Activated CD8-positive, alpha-beta memory T cell treated with anti-CD3 and anti-CD28 coated beads, Interleukin-2, amount 50 U/mL, for 1 hour (primary cell): ENCODE results near the gene PNRC1.
"Not testable (repeated sequence)": the region's sequence is repeated elsewhere in the genome, so short reads cannot be mapped to it uniquely, and the experiment has no call there.

Source experiments
- DNase-seq: peaks from one replicate; pipeline ENCODE4 v3.0.0-alpha.2; 2020; ENCODE audit errors: extremely low read depth

Gene PNRC1

DNA sequence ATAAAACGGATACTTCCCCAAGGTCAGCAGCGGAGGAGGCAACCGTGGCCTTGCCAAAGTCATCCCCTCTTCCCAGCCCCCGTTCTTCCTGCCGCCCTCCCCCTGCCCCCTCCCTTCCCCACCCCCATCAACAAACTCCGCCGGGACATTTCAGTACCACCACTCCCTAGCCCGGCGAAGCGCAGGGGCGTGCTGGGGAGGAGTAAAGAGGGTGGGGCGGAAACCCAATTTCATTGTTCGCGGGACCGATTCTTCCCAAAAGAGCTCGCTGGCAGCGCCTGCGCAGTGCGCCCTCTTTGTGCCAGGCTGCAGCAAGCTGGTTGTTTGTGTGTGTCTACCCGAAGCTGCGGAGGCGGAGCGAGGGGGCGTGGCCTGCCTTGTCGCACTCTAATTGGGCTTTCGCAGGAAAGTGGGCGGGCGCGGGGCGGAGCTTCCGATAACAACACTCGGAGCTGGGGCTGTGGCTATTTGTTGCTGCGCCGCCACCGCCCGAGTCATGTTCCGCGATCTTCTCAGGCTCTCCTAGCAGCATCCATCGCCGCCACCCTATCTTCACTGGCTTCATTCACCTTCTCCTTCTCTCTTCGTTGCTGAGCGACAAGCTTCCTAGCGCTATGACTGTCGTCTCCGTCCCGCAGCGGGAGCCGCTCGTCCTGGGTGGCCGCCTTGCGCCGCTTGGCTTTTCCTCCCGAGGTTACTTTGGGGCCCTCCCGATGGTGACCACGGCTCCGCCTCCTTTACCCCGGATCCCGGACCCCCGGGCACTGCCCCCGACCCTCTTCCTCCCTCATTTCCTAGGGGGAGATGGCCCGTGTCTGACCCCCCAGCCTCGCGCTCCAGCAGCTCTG lies at the start of gene PNRC1:
TSS of gene PNRC1 (plus strand) at position 471 of the 848 bp plus-strand sequence. CDS start at position 615, 144 bp downstream.
- peak; percentile 100 for DNase-seq

DNA sequence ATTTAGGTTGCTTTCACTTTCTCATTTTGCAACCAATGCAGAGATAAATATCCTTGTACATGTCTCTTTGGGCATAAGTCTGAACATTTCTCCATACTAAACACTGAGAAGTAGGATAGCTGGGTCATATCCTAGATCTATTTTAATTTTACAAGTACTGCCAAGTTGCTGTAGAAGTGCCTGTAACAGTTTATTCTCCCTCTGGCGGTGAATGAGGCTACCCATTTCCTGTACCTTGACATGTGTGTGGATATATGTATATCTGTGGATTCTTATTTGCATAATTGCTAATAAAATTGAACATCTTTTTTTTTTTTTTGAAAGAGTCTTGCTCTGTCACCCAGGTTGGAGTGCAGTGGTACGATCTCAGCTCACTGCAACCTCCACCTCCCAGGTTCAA lies 48.0 kb upstream of the PNRC1 start:
- no peak for DNase-seq

DNA sequence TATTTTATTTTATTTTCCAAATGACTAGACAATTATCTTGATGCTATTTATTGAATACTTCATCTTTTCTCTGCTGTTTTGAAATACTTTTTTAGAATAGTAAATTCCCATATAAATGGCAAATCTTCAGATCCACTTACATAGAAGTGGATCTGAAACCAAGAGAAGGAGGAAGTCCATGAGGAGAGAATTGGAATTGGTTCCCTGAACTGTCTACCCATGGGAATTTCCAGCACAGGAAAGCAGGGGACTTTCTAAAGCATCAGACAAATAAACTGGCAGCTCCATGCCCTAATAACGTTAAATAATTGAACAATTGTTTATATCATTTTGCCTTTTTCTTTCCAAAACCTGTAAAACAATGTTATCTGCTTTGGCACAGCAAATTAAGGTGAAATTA lies 47.1 kb upstream of the PNRC1 start:
- DNase-seq: no peak

DNA sequence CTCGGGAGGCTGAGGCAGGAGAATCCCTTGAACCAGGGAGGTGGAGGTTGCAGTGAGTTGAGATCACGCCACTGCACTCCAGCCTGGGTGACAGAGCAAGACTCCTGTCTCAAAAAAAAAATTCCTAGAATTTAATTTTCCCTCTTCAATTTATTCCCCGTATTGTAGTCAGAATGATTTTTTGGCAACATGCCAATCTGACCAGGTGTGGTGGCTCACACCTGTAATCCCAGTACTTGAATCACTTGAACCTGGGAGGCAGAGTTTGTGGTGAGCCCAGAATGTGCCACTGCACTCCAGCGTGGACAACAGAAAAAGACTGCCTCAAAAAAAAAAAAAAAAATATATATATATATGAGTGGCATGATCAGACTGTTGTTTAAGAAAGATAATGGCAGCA lies 46.4 kb upstream of the PNRC1 start:
- DNase-seq: not testable (repeated sequence)

DNA sequence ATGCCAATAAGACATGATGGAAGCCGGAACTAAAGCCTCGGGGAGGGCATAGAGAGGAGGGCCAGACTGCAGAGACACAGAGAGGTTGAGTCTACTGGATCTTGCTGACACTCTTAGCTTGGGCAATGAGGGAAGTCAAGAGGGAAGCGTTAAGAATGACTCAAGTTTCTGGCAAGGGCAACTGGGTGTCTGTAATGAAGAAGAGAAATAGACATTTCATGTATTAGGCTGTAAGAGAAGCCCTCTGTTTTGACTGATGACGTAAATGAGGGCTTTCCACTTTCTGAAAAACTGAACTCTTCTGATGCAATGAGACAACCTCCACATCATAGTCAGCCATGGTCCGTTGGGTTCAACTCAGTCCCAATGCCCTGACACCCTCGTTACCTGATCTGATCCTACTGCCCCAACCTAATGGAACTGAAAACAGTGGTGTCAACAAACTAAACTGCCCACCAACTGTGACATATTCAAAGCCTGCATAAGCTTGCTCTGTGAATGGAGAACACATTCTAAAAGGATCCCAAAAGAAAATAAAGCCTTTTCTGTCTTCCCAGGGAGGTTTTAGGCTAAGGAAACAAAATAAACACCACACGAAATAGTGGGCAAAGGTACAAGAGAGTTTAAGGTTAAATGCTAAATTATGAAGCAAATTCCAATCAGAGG lies 45.8 kb upstream of the PNRC1 start:
- no peak for DNase-seq

DNA sequence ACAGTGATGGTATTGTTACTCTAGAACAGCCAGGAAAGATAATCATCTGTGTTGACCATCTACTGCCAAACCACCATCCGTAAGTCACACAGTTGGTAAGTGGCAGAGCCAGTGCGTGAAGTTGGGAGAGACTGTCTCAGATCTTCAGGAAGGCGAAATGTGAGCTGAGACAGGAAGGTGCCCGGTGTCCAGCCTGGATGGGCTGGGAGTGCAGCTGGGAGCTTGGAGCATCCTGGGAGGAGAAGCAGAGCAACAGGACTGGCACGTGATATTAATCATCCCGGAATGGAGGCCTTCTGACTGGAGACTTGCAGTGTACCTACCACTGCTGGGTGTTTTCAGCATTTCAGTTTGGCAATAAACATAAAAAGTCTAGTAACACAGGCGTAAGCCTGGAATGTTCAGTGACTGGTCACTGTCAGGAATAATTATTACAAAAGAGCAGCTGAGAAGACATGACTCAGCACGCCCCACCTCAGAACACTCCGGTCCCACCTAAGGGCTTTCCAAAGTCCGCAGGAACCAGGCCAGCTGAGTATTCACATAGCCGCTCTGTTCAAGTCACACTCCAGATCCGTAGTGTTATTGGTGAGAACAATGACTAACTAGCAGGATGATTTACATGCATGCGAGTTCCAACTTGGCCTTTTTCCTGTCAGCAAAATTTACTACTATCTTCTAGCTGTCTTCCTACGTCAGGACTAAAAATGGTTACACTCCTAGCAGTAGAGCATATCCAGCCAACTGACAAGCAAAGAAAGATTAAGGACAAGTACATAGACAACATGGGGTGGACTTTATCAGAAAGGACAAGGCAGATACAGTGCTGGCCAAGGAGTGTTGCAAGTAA lies 45.1 kb upstream of the PNRC1 start:
- no peak for DNase-seq

DNA sequence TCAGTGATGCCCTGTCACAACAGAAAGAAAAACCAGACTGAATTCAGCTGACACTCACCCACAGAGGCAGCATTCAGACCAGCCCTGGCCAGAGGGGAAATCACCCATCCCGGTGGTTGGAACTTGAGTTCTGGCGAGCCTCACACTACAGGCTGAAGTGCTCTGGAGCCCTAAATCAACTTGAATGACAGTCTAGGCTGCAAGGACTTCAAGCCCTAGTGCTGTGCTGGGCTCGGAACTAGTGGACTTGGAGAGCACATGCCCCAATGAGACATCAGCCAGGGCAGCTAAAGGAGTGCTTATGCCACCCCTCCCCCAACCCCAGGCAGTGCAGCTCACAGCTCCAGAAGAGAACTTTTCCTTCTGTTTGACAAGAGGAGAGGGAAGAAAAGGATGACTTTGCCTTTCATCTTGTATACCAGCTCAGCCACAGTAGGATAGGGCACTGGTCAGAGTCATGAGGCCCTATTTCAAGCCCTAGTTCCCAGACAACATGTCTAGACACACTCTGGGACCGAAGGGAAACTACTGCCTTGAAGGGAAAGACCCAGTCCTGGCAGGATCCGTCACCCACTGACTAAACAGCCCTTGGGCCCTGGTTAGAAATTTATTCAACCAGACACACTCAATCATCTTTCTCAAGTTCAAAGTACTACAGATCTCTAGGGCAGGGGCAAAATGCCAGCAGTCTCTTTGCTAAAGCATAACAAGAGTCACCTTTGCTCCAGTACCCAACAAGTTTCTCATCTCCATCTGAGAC lies 43.2 kb upstream of the PNRC1 start:
- no peak for DNase-seq

DNA sequence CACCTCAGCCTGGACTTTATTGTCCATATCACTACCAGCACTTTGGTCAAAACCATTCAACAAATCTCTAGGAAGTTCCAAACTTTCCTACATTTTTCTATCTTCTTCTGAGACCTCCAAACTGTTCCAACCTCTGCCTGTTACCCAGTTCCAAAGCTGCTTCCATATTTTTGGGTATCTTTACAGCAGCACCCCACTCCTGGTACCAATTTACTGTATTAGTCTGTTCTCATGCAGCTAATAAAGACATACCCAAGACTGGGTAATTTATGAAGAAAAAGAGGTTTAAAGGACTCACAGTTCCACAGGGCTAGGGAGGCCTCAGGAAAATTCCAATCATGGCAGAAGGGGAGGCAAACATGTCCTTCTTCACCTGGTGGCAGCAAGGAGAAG lies 42.7 kb upstream of the PNRC1 start:
- DNase-seq: not testable (repeated sequence)

DNA sequence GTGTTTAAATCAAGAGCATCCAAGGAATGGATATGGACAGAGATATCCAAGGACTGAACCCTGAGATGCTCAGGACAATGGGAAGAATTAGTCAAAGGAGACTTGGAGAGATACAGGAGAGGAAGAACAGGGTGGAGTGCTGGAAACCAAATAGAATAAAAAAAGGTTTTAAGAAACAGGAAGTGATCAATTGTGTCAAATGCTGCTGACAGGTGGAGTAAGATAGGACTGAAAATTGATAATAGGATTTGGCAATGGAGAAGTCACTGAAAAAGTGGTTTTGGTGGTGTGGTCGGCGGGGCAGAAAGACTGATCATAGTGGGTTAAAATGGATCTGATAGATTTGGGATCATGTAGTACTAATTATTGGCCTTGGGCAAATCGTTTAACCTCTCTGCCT lies 37.9 kb upstream of the PNRC1 start:
- DNase-seq: no peak

DNA sequence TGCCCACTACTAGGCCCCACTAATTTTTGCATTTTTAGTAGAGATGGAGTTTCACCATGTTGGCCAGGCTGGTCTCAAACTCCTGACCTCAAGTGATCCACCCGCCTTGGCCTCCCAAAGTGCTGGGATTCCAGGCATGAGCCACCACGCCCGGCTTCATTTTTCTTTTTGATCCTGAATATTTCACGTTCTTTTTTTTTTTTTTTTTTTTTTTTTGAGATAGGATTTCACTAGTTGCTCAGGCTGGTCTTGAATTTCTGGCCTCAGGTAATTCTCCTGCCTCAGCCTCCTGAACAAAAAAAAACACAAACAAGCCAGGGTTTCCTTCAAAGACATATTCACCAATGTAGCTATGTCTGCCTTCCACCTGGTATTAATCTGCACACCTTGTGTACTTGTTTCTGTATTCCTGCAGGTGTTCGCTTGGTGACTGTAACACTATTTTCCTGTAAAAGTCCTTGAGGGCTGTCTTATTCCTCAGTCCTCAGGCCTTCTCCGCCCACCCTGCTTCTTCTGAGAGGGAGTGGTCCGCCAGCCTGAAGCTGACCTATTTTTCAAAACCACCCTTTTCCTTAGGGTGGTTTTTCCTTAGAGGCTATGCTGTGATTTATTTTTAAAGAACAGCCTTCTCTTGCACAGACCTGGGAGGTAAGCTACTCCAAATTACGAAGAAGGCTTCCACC lies 36.1 kb upstream of the PNRC1 start:
- no peak for DNase-seq

DNA sequence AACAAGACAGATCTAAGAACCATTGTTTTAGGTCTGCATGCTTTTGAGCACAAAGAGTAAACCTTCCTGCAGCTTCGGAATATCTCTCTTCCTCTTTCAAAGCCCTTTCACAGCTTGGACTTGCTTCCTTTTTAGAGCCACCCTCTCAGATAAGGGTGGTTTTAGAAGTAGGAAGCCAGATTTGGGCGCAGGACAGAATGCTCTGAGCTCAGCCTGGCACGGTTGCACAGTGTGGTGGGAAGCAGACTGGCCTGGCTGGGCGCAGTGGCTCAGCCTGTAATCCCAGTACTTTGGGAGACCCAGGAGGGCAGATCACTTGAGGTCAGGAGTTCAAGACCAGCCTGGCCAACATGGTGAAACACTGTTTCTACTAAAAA lies 35.6 kb upstream of the PNRC1 start:
- DNase-seq: no peak

DNA sequence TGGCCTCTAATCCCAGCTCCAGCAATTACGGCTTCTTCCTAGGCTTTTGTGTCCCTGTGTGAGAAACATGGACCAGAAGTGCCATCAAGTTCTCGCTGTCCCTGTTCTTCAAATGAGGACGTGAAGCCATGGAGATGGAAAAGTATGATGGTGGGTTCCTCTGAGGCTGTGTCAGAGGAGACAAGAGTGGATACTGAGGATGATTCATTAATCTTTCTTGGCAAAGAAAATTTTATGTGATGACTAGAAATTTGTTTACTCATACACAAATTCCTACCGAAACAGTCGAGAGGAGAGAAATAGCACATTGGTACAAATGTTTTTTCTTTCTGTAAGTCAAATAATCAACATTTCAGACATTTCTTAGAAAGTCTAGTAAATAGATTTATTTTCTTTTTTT lies 35.0 kb upstream of the PNRC1 start:
- DNase-seq: no peak

DNA sequence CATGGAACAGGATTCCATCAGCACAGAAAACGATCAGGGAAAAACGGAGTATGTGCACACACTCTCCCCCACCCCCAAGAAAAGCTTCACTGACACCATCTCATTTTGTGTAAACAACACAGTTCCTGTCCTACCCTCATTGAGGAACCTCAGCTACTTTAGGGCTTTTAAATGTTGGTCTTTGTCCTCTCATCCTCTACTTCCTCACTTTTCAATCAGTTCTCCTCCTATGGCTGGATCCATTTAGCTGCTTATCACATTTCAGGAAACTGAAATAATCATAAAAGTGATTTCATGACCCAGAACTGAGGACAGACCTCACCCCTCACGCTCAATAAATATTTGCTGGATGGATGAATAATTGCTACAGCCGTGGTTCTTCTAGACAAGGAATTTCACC lies 33.1 kb upstream of the PNRC1 start:
- no peak for DNase-seq

DNA sequence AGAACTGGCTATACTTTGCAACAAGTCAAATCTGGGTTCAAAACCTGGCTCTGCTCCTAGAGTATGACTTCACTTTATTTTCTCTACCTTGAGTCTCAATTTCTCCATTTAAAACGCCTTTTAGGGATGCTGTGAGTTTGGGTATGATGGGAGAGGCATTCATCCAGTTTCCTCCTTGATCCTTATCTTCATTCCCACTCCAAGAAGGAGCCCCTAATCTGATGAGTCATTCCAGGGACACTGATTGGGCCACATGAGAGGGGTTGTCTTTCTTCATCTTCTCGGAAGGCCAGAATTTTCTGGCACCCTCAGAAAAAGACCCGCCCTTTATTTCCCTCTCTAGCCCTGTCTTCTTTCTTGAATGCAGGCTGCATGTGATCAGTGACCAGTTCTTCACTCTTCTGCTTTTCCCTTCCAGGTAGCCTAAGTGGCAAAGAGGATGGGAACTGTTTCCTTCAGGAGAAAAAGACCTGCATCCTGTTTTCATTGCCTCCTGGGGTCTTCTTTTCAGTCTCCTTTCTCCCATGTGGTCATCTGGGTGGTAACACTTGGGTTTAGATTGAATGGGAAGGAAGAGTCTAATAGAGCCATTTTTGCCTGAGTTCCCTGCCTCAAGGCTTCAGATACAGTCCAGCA lies 32.1 kb upstream of the PNRC1 start:
- DNase-seq: no peak

DNA sequence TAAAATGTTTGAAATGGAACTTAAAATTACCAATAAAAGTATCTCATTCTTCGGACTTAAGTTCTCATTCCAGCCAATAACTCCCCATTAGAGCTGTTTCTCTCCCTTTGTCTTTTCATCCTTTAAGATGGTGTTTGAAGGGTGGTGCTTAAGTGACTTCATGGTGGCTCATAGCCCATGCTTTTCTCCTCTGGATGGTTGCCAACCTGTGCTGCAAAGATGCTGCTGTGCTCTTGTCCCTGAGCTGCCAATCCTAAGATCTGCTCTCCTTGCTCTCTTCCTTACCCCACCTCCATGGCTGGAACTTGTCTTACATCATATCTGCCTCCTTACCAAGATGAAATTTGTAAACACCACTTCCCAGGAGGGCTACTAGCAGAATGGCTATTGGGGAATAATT lies 31.6 kb upstream of the PNRC1 start:
- DNase-seq: no peak

DNA sequence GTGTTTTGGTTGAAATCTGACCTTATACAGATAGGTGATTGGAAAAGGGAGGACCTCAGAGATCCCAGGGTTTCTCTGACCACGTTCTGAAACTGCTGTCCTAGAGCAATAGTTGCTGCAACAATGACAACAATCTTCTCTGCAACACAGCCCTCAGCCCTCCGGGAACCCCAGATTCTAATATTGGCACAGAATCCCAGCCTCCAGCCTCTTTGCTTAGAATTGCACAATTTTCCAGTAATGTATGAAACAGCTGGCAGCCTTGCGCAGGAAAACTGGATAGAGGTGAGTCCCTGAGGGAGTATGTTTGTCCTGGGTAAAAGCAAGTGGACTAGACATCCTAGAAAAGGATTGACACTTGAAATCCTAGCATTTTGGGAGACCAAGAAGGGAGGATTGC lies 30.4 kb upstream of the PNRC1 start:
- DNase-seq: no peak

DNA sequence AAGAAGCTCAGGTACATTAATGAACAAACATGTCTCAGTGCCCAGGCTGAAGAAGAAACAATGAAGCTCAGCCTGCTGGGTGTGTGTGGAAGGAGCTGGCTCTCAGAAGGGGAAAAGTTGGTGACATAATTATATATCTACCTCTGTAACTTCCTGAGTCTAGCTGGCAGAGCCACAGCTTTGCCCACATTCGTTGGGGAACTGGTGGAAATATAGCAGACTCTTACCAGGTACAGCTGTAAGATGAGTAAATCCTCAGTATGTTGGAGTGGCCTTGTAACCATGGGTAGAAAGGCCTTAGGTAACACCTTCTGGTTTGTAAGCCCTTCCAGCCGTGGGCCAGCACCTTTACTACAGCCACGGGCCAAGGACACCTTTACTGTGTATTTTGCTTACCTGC lies 29.9 kb upstream of the PNRC1 start:
- DNase-seq: no peak

DNA sequence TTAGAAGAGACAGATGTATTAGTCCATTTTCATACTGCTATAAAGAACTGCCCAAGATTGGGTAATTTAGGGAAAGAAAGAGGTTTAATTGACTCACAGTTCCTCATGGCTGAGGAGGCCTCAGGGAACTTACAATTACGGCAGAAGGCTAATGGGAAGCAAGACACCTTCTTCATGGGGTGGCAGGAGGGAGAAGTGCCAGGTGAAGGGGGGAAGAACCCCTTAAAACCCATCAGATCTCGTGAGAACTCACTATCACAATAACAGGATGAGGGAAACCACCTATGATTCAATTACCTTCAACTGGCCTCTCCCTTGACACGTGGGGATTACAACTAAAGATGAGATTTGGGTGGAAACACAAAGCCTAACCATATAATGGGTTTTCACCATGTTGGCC lies 28.9 kb upstream of the PNRC1 start:
- no peak for DNase-seq

DNA sequence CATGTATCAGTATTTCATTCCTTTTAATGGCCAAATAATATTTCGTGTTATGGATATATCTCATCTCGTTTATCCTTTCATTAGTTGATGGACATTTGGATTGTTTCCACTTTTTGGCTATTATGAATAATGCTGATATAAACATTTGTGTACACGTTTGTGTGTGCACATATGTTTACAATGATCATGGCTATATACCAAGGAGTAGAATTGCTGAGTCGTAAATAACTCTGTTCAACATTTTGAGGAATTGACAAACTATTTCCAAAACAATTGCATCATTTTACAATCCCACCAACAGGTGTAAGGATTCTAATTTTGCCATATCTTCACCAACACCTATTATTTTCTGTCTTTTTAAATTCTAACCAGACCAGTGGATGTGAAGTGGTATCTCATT lies 26.3 kb upstream of the PNRC1 start:
- no peak for DNase-seq

DNA sequence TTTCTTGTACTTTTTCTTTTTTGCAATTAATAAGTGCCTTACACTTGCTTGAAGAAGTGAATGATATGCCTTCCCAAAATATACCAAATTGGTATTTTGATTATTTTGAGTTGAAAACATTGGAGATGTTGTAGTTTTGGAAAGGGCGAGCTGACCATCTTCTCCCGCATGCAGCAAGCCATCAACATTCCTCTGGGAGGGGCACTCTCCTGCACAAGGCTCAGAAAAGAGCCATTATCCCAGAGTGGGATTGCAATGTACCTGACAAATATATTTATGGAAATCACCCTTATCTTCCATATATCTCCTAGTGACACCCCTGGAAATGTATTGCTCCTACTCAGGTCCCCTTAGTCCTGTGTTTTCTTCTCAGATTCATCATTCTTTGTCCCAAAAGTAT lies 22.8 kb upstream of the PNRC1 start:
- DNase-seq: no peak

DNA sequence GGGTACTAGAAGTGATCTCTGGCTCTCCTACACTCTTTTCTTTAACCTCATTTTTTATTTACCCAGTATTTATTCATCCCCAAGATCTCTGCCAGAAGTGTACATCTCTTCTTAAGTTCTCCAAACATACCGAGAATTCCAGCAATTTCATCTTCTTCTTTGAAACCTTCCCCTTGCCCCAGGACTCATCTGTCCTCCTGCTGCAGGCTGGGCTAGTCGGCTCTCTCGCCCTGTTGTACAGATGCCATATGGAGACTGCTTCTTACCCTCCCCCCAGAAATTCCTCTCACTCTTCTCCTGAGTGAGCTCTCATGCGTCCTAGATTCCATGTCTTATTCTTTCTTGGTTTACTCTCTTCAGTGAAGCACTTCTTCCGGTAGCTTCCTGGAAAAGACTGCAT lies 21.9 kb upstream of the PNRC1 start:
- DNase-seq: no peak
